Fibroblast of skin of right quadriceps (primary cell): ENCODE measurements around the gene AQP12A.
"Not testable (repeated sequence)": the region's sequence is repeated elsewhere in the genome, so short reads cannot be mapped to it uniquely, and the experiment has no call there.

Experiments used
- DNase-seq: peaks from one replicate; pipeline ENCODE4 v3.0.0-alpha.2; 2013

Gene AQP12A

GRCh38 chr2:240691631-240692420 lies at the start of gene AQP12A:
Gene AQP12A (plus strand): TSS chr2:240691866. CDS start chr2:240691914, 48 bp downstream.
- not testable (repeated sequence) for DNase-seq

- DNase-seq = no peak
Observed at GRCh38 chr2:240642061-240642805, 49.4 kb upstream of the AQP12A start.

- DNase-seq = no peak
Observed at GRCh38 chr2:240642806-240643092, 48.9 kb upstream of the AQP12A start.

GRCh38 chr2:240643093-240643810 lies 48.4 kb upstream of the AQP12A start:
- DNase-seq = no peak

- no peak for DNase-seq
Observed at GRCh38 chr2:240643811-240644150, 47.9 kb upstream of the AQP12A start.

GRCh38 chr2:240644171-240644651 lies 47.5 kb upstream of the AQP12A start:
- no peak for DNase-seq

GRCh38 chr2:240644859-240645301 lies 46.8 kb upstream of the AQP12A start:
- no peak for DNase-seq

- DNase-seq = no peak
Observed at GRCh38 chr2:240645346-240645745, 46.3 kb upstream of the AQP12A start.

GRCh38 chr2:240645801-240646175 lies 45.9 kb upstream of the AQP12A start:
- no peak for DNase-seq

GRCh38 chr2:240646176-240646899 lies 45.3 kb upstream of the AQP12A start:
- DNase-seq = no peak

- DNase-seq = no peak
Observed at GRCh38 chr2:240646900-240647502, 44.7 kb upstream of the AQP12A start.

- DNase-seq = no peak
Observed at GRCh38 chr2:240647503-240648154, 44.0 kb upstream of the AQP12A start.

GRCh38 chr2:240648155-240648649 lies 43.5 kb upstream of the AQP12A start:
- DNase-seq = no peak

- no peak for DNase-seq
Observed at GRCh38 chr2:240648650-240649275, 42.9 kb upstream of the AQP12A start.

- DNase-seq = no peak
Observed at GRCh38 chr2:240649331-240649730, 42.3 kb upstream of the AQP12A start.

GRCh38 chr2:240650254-240650965 lies 41.3 kb upstream of the AQP12A start:
- no peak for DNase-seq

- DNase-seq = no peak
Observed at GRCh38 chr2:240651185-240651584, 40.5 kb upstream of the AQP12A start.

GRCh38 chr2:240655931-240656886 lies 35.5 kb upstream of the AQP12A start:
- no peak for DNase-seq

- not testable (repeated sequence) for DNase-seq
Observed at GRCh38 chr2:240659883-240660282, 31.8 kb upstream of the AQP12A start.
